ENCODE data around the gene TBC1D1. TPM values are rescaled to one million over a fixed set of nuclear protein-coding genes. Genes with fewer than 3 reads are reported as not detected.

The TBC1D1 gene
- total and polyA plus RNA-seq, 3 experiments from 2014 or later: 26.7 to 76.1 (median 73.1) TPM

DNA sequence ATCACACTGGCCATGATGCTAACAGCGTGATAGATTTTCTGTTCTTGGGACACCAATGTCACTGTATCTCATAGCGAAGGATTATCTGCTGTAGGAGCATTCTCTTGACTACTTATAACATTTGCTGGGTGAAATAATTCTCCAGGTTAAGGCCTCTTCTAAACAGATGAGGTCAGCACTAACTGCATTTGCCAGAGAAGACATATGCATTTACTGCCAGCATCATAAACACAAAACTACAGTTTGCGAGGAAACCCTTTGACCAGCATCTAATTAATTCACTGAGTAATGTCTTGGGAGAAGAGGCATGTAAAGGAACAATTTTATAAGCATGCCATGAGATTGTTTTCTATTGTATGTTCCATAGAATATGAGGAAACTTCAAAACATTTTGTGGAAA lies 13.9 kb downstream of the TBC1D1 start:
- peaks cover 7% of the 10 kb centered on the region for H3K4me1 ChIP-seq (ENCODE audit: insufficient read depth, low read length)
- Mint-ChIP-seq H3K27me3 (no peaks in the 10 kb centered on the region), H3K36me3 (peaks cover 0 to 73% (median 27%) of the 10 kb centered on the region in 3 donors), H3K4me3 (no peak overlapping the region), H3K4me1 (peaks cover 36 to 87% (median 86%) of the 10 kb centered on the region in 3 donors), H3K9me3 (no peaks in the 10 kb centered on the region), H3K27ac (no peak overlapping the region)
- no peak overlapping the region for H3K4me3 ChIP-seq (ENCODE audit: low read length)
- CTCF ChIA-PET: no interaction called here
- H3K9me3 ChIP-seq (ENCODE audit: low read length): no peaks in the 10 kb centered on the region
- no peaks in the 10 kb centered on the region for H3K27me3 ChIP-seq (ENCODE audit: insufficient read depth, low read length, poor library complexity, severe bottlenecking)
- POLR2A ChIA-PET: no interaction called here
- no peak overlapping the region for H3K27ac ChIP-seq (ENCODE audit: low read depth, low read length)
- DNase-seq: no peak
- peaks cover 8% of the 10 kb centered on the region for H3K36me3 ChIP-seq (ENCODE audit: insufficient read depth, low read length)

GRCh38 chr4:37905533-37906169 lies 14.8 kb downstream of the TBC1D1 start:
- Histone ChIP-seq H3K9me3 (ENCODE audit: low read length) (no peaks in the 10 kb centered on the region), H3K27me3 (ENCODE audit: insufficient read depth, low read length, poor library complexity, severe bottlenecking) (no peaks in the 10 kb centered on the region), H3K4me1 (ENCODE audit: insufficient read depth, low read length) (peaks cover 7% of the 10 kb centered on the region), H3K4me3 (ENCODE audit: low read length) (no peak overlapping the region), H3K36me3 (ENCODE audit: insufficient read depth, low read length) (peaks cover 8% of the 10 kb centered on the region), H3K27ac (ENCODE audit: low read depth, low read length) (no peak overlapping the region)
- Mint-ChIP-seq H3K27me3 (no peaks in the 10 kb centered on the region), H3K27ac (no peak overlapping the region), H3K36me3 (peaks cover 0 to 68% (median 24%) of the 10 kb centered on the region in 3 donors), H3K4me1 (peaks cover 36 to 84% (median 79%) of the 10 kb centered on the region in 3 donors), H3K4me3 (no peak overlapping the region), H3K9me3 (no peaks in the 10 kb centered on the region)
- CTCF ChIA-PET: no interaction called here
- POLR2A ChIA-PET: no interaction called here
- DNase-seq: no peak

DNA sequence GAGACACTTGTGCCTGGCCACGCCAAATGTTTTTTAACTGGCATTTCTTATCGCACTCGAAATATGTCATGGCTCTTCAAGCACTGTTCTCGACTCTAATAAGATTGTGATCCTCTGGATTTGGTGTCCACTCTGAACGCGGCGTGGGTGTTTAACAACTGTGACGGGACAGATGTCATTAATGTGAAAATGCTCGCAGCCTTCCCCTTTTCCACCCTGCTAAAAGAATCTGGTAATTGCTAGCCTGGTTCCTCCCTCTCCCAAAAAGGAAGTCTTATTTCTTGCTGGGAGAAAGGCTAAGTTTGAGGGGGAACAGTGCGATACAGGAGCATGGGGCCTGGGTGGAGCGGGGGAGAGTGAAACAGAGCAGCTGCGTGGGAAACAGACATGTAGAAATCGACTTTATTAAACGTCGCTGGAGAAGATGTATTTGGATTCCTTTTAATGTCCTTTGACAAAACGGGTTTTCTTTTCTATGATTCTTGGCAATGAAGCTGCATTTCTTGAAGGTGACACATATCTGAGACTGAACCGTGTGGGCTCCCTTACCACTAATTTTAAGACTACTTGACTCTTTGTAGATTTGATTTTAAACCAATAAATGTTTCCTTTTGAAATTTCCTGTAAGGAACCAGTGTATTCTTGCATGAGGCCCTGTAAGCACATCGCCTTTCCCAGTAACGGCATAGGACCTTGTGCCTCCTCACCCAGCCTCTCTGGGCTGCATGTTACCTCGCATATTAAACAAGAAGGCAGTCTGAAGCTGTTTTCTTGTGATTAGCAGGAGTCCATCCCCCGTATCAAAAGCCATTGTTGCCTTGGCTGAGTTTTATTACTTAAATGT lies 17.8 kb downstream of the TBC1D1 start:
- Mint-ChIP-seq H3K27ac (peak overlapping the region in 1 of 8 donors; percentile 17), H3K9me3 (no peaks in the 10 kb centered on the region), H3K4me1 (peaks cover 39 to 83% (median 74%) of the 10 kb centered on the region in 3 donors), H3K27me3 (no peaks in the 10 kb centered on the region), H3K4me3 (no peak overlapping the region), H3K36me3 (peaks cover 0 to 52% (median 17%) of the 10 kb centered on the region in 3 donors)
- H3K36me3 ChIP-seq (ENCODE audit: insufficient read depth, low read length): peaks cover 4% of the 10 kb centered on the region
- DNase-seq: no peak
- H3K27ac ChIP-seq (ENCODE audit: low read depth, low read length): no peak overlapping the region
- H3K4me1 ChIP-seq (ENCODE audit: insufficient read depth, low read length): no peaks in the 10 kb centered on the region
- ChIA-PET CTCF (no interaction called here), POLR2A (no interaction called here)
- no peaks in the 10 kb centered on the region for H3K9me3 ChIP-seq (ENCODE audit: low read length)
- H3K4me3 ChIP-seq (ENCODE audit: low read length): no peak overlapping the region
- H3K27me3 ChIP-seq (ENCODE audit: insufficient read depth, low read length, poor library complexity, severe bottlenecking): no peaks in the 10 kb centered on the region

- H3K27me3 Mint-ChIP-seq: no peaks in the 10 kb centered on the region
- no peaks in the 10 kb centered on the region for H3K9me3 Mint-ChIP-seq
- no peak overlapping the region for H3K27ac Mint-ChIP-seq
- DNase-seq: no peak
- peaks cover 0 to 45% (median 14%) of the 10 kb centered on the region in 3 donors for H3K36me3 Mint-ChIP-seq
- H3K27ac ChIP-seq (ENCODE audit: low read depth, low read length): no peak overlapping the region
- no peaks in the 10 kb centered on the region for H3K9me3 ChIP-seq (ENCODE audit: low read length)
- CTCF ChIA-PET: interaction anchor here (1.5 kb wide), 1 partner anchor 18 kb away, joined by 4 read pairs; no protein-coding TSS in a partner anchor
- no peaks in the 10 kb centered on the region for H3K4me1 ChIP-seq (ENCODE audit: insufficient read depth, low read length)
- H3K4me1 Mint-ChIP-seq: peaks cover 39 to 75% (median 67%) of the 10 kb centered on the region in 3 donors
- POLR2A ChIA-PET: no interaction called here
- H3K27me3 ChIP-seq (ENCODE audit: insufficient read depth, low read length, poor library complexity, severe bottlenecking): no peaks in the 10 kb centered on the region
- no peak overlapping the region for H3K4me3 Mint-ChIP-seq
- peaks cover 4% of the 10 kb centered on the region for H3K36me3 ChIP-seq (ENCODE audit: insufficient read depth, low read length)
- H3K4me3 ChIP-seq (ENCODE audit: low read length): no peak overlapping the region
Measured at GRCh38 chr4:37909332-37910090, 18.6 kb downstream of the TBC1D1 start.

GRCh38 chr4:37910091-37910486 lies 19.2 kb downstream of the TBC1D1 start:
- Mint-ChIP-seq H3K27ac (no peak overlapping the region), H3K36me3 (peaks cover 0 to 40% (median 14%) of the 10 kb centered on the region in 3 donors), H3K4me3 (no peak overlapping the region), H3K4me1 (peaks cover 36 to 70% (median 62%) of the 10 kb centered on the region in 3 donors), H3K27me3 (no peaks in the 10 kb centered on the region), H3K9me3 (no peaks in the 10 kb centered on the region)
- Histone ChIP-seq H3K27ac (ENCODE audit: low read depth, low read length) (no peak overlapping the region), H3K4me1 (ENCODE audit: insufficient read depth, low read length) (no peaks in the 10 kb centered on the region), H3K9me3 (ENCODE audit: low read length) (no peaks in the 10 kb centered on the region), H3K4me3 (ENCODE audit: low read length) (no peak overlapping the region), H3K27me3 (ENCODE audit: insufficient read depth, low read length, poor library complexity, severe bottlenecking) (no peaks in the 10 kb centered on the region), H3K36me3 (ENCODE audit: insufficient read depth, low read length) (peaks cover 4% of the 10 kb centered on the region)
- no peak for DNase-seq
- ChIA-PET POLR2A (no interaction called here), CTCF (interaction anchor here (1.5 kb wide), 1 partner anchor 18 kb away, joined by 4 read pairs; no protein-coding TSS in a partner anchor)

- no peak overlapping the region for H3K27ac ChIP-seq (ENCODE audit: low read depth, low read length)
- Mint-ChIP-seq H3K36me3 (peaks cover 0 to 19% (median 2%) of the 10 kb centered on the region in 3 donors), H3K4me3 (no peak overlapping the region), H3K9me3 (no peaks in the 10 kb centered on the region), H3K27me3 (no peaks in the 10 kb centered on the region), H3K4me1 (peaks cover 20 to 38% (median 34%) of the 10 kb centered on the region in 3 donors), H3K27ac (no peak overlapping the region)
- no peaks in the 10 kb centered on the region for H3K9me3 ChIP-seq (ENCODE audit: low read length)
- CTCF ChIA-PET: interaction anchor here (1.1 kb wide), 2 partner anchors 17 to 20 kb away, joined by 3 read pairs; no protein-coding TSS in a partner anchor
- no peaks in the 10 kb centered on the region for H3K4me1 ChIP-seq (ENCODE audit: insufficient read depth, low read length)
- no peak for DNase-seq
- POLR2A ChIA-PET: no interaction called here
- H3K27me3 ChIP-seq (ENCODE audit: insufficient read depth, low read length, poor library complexity, severe bottlenecking): no peaks in the 10 kb centered on the region
- peaks cover 4% of the 10 kb centered on the region for H3K36me3 ChIP-seq (ENCODE audit: insufficient read depth, low read length)
- H3K4me3 ChIP-seq (ENCODE audit: low read length): no peak overlapping the region
Measured at GRCh38 chr4:37914539-37914938, 23.7 kb downstream of the TBC1D1 start.

DNA sequence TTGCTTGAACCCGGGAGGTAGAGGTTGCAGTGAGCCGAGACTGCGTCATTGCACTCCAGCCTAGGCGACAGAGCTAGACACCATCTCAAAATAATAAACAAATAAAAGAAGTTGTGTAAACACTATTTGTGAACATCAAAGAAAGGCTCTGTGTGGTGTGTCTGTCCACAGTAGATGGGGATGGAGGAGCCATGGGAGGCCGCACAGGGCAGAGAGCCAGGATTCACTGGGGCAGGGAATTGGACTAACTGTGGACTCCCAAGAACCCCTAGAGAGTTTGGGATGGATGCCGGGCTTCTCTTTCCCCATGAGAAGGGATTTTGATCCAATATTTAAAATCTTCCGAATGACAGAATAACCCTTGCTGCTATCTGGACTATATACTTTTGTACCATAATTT lies 26.5 kb downstream of the TBC1D1 start:
- H3K27ac ChIP-seq (ENCODE audit: low read depth, low read length): no peak overlapping the region
- peaks cover 0 to 23% (median 3%) of the 10 kb centered on the region in 3 donors for H3K36me3 Mint-ChIP-seq
- H3K27ac Mint-ChIP-seq: peak overlapping the region in 2 of 8 donors; percentile 36 to 43
- H3K27me3 Mint-ChIP-seq: no peaks in the 10 kb centered on the region
- no peaks in the 10 kb centered on the region for H3K9me3 ChIP-seq (ENCODE audit: low read length)
- H3K27me3 ChIP-seq (ENCODE audit: insufficient read depth, low read length, poor library complexity, severe bottlenecking): no peaks in the 10 kb centered on the region
- no peak overlapping the region for H3K4me3 Mint-ChIP-seq
- ChIA-PET CTCF (no interaction called here), POLR2A (no interaction called here)
- no peaks in the 10 kb centered on the region for H3K36me3 ChIP-seq (ENCODE audit: insufficient read depth, low read length)
- peaks cover 3% of the 10 kb centered on the region for H3K4me1 ChIP-seq (ENCODE audit: insufficient read depth, low read length)
- peaks cover 26 to 39% (median 35%) of the 10 kb centered on the region in 3 donors for H3K4me1 Mint-ChIP-seq
- no peak overlapping the region for H3K4me3 ChIP-seq (ENCODE audit: low read length)
- DNase-seq: no peak
- H3K9me3 Mint-ChIP-seq: no peaks in the 10 kb centered on the region

Data from CD8-positive, alpha-beta memory T cell (primary cell).